UCSD-AML1 (cell line): ENCODE measurements around the gene TPM2.
"Not testable (repeated sequence)": the region's sequence is repeated elsewhere in the genome, so short reads cannot be mapped to it uniquely, and the experiment has no call there.

ENCODE experiments used
- DNase-seq: peaks from one replicate; lab custom pipeline; 2025; ENCODE audit not compliant: unreplicated experiment; lab: John Stamatoyannopoulos, UW

TPM2 gene

DNA sequence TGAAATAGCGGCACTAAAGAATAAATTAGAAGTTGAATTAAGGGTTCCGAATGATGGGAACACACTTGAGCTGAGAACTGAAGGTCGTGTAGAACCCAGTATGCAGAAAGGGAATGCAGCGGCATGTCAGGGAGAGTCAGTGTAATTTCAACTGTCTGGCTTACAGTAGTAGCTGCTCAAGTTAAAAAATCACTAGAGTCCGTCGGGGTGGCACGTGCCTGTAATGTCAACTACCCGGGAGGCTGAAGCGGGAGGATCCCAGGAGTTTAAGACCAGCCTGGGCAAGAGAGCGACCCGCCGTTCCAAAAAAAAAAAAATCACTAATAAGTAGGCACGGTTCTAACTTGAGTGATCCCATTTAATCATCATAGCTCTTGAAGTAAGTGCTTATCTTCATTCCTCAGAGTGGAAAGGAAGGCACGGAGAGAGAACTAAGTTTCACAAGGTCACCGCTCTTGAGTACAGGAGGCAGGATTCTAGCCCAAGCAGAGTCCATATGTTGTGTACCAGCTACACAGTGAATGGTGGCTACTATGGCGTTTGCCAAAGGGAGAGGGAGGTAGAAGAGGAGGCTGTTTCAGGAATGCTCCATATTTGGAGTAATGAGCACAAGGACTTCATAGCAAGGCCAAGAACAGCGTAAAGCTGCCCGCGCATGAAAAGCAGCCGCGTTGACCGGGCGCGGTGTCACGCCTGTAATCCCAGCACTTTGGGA is 32.7 kb downstream of the TPM2 start:
- no peak for DNase-seq

DNA sequence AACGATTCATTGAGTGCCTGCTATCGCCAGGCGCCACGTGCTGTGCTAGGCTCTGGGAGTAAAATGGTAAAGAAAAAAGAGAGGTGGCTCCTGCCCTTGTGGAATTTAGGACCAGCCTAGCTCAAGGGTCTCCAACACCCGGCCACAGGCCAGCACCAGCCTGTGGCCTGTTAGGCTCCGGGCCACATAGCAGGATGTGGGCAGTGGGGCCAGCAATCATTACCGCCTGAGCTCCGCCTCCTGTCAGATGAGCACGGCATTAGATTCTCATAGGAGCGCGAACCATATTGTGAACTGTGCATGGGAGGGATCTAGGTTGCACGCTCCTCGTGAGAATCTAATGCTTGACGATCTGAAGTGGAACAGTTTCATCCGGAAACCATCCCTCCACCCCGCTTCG is 33.4 kb downstream of the TPM2 start:
- DNase-seq, result peak; percentile 63

DNA sequence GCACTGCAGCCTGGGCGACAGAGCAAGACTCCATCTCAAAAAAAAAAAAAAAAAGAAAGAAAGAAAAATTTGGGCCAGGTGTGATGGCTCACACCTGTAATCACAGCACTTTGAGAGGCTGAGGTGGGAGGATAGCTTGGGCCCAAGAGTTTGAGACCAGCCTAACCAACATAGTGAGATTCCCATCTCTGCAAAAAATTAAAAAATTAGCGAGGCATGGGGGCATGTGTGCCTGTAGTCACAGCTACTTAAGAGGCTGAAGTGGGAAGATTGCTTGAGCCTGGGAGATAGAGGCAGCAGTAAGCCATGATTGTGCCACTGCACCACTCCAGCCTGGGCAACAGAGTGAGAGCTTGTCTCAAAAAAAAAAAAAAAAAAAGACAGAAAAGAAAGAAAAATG is 36.1 kb downstream of the TPM2 start:
- DNase-seq, result no peak

DNA sequence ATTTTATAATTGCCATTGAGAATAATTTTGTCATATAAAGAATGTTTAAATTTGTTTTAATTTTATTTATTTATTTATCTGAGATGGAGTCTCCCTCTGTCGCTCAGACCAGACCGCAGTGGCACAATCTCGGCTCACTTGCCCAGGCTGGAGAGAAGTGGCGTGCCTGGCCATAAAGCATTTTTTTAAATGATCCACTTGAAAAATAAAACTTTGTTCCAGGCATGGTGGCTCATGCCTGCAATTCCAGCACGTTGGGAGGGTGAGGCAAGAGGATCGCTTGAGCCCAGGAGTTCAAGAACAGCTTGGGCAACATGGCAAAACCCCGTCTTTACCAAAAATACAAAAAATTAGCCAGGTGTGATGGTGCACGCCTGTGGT is 36.9 kb downstream of the TPM2 start:
- DNase-seq, result no peak

DNA sequence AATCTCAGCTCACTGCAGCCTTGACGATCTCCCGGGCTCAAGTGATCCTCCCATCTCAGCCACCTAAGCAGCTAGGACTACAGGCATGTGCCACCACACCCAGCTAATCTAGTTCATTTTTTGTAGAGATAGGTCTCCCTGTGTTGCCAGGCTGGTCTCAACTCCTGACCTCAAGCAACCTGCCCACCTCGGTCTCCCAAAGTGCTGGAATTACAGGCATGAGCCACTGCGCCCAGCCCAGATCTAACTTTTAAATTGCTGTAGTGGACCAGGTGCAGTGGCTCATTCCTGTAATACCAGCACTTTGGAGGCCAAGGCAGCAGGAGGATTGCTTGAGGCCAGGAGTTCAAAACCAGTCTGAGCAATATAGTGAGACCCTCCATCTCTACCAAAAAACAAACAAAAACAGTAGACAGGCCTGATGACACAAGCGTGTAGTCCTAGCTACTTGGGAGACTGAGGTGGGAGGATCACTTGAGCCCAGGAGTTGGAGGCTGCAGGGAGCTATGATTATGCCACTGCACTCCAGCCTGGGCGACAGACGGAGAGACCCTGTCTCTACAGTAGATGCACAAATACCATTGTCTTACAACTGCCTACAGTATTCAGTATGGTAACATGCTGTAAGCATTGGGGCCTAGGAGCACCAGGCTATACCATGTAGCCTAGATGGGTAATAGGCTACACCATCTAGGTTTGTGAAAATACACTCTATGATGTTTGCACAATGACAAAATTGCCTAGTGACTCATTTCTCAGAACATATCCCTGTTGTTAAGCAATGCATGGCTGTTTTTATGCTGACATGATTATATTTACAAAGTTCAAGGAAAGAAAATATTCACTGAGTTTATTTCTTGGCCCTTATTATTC is 37.5 kb downstream of the TPM2 start:
- DNase-seq, result no peak

DNA sequence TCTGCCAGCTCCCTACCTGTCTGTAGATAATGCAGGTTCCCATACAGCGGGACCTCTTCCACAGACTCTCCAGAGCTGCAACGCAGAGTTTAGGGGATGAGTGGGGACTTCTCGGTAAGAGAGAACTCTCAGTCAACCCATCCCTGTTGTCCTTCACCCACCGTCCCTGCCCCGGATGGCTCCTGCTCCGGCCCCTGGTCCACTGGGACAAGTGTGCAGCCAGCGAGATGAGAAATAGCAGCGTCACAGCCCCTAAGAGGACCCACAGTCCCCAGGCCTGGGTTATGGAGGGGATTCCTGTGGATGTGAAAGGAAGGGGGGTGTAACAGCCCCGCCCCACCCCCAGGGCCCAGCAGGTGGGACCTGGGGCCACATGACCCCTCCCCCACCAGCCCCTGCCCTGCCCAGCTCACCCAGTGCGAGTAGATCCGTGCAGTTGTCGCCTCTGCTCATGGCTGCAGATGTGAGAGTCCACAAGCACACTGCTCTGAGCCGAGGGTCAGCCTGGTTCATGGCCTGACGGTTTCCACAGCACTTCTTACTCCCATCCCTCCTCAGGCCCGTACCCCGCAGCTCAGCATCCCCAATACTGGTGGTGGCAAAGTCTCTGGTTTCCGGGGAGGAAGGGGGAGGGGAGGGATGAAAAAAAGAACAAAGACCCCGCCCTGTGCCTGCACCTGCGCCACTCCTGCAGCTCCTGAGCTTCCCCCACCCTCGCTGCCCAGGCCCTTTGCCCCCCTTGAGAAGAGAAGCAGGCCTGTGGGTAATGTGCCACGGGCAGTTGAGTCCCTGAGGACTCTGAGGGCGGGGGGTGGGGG is 39.2 kb downstream of the TPM2 start, which contains the start of gene SIT1:
Gene SIT1 (minus strand): TSS at position 591 of the 818 bp plus-strand sequence. CDS start 78 bp downstream, at position 513.
- no peak for DNase-seq

DNA sequence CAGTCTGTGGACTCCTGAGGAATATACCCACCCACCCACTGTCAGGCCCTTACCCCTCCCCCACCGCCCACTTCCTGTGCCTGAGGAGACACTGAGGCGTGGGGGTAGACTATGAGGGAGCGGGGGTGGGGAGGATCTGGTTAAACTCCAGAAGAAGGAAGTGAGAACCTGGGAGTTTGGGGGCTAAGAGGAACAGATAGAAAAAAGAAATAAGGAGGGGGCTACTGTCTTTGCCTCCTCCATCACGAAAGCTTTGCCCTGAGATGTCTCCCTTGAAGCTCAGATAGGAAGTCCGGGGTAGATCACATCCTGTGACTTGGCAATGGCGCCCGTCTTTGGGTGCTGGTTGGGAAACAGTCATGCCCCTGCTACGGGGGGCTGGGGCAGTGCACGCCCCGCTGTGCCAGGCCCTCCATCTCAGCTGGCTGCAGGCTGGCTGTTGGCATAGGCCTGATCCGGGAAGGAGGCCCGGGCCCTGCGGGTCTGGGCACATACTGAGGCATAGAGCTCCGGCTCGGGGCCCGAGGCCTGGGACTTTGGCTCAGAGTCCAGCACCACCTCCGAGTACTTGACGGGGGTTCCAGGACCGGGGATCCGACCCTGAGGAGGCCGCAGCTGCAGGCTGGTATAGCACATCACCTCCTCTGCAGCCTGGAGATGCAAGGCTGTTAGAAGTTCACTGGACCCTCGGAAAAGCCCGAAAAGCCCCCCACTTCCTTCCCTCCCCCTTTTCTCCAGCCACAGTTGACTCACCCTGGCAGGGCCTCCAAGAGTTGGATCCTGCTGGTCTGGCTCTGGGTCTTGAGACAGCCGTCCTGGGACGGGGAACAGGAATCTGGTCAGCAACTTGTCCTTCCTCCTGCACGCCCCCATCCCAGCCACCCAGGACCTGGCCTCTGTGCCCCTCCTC is 40.0 kb downstream of the TPM2 start:
- DNase-seq, result peak; percentile 67

DNA sequence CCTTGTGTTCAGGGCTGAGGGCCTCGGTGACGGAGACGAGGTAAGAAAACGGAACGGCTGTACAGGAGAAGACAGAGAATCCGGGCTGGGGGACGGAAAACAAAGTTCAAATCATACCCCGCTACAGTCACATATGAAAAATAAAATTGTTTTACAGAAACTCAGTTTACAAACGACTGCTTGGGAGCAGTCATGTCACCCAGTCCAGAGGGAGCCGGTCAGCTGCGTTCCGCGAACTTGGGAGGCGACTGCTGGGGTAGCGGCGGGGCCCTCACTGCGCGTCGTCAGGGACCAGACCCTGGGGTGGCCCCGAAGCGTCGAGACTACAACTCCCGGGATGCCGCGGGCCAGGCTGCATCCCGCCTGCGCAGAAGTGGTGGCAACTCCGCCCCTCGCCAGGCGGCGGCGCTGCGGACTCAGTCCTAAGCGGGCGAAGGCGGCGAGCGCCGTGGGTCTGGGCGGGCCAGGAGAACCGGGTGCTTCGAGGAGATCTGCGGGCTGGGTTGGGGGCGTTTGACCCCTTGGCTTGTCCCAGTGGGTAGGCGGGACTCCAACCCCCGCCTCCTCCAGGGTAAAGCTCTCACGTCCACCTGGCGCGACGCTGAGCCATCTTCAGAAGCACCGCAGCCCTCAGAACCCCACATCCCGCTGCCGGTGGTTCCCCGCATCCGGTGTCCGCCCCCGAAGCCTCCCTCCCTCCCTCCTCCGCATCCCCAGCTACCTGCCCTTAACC is 43.0 kb downstream of the TPM2 start:
- DNase-seq, result peak; percentile 94

DNA sequence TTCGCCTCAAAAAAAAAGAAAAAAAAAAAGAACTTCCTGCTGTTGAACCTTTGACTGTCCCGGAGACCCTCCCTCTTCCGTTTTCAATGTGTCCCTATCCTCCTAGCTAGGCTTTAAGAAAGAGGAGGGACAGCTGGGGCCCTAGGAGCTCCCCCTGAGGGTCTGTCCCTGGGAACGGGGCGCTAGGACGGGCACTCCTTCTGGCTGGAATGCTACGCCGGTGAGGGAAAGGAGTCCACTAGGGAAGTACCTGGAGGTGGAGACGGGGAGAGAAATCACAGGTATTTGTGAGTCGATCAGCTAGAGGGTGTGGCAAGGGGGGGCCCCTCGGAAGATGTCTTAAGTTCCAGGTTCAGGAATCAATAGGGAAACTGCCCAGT is 43.6 kb downstream of the TPM2 start:
- DNase-seq, result peak; percentile 71

DNA sequence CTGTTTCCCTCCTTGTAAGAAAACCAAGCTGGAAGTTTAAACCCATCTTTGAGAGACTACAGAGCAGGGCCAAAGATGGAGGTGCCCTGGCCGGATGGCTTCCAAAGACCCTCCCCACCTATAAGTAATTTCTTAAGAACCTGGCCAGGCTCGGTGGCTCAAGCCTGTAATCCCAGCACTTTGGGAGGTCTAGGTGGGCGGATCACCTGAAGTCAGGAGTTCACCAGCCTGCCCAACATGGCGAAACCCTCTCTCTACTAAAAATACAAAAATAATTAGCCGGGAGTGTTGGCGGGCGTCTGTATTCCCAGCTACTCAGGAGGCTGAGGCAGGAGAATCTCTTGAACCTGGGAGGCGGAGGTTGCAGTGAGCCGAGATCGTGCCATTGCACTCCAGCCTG is 44.0 kb downstream of the TPM2 start:
- not testable (repeated sequence) for DNase-seq

DNA sequence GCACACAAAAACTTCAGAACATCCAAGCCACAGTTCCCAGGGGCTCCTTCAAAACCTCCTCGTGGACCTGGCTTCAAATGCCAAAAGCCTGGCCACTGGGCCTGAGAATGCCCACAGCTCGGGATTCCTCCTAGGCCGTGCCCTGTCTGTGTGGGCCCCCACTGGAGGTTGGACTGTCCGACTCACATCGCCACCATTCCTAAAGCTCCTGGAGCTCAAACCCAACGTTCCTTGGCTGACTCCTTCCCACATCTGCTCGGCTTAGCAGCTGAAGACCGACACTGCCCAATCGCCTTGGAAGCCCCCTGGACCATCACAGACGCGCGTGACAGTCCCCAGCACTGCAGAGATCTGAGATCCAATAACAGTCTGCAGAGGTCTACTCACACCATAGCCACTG is 46.7 kb downstream of the TPM2 start:
- no peak for DNase-seq

DNA sequence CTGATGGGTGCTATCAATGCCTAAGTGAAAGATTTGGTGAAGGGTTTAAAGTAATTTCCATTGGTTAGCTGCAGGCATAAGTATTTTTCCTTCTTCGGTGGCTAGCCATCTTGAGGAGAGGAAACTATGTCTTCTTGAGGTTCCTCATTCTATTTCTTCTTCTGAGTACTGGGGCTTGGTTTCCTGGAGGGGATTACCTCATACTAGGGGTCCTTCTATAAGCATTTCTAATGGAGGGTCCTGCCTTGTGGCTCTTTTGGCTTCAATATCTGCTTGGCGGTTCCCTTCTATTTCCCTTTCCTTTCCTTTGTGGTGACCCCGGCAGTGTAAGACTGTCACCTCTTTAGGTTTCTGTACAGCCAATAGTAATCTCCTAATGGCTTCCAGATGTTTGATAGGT is 48.2 kb downstream of the TPM2 start:
- DNase-seq, result not testable (repeated sequence)

DNA sequence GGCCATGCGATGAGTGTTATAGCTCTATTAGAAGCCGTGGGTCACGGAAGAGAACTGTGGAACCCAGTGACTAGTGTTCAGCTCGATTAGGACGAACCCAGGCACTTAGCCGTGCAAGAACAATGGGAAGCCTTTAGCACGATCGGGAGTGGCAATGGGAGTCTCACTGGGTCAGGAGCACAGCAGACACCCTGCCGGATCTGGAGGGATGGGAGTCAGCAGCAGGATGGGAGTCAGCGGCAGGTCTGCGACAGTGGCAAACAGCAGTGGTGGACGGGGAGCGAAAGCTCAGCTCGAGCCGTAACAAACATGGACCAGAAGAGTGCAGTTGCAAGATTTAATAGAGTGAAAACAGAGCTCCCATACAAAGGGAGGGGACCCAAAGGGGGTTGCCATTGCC is 49.3 kb downstream of the TPM2 start:
- DNase-seq, result not testable (repeated sequence)

DNA sequence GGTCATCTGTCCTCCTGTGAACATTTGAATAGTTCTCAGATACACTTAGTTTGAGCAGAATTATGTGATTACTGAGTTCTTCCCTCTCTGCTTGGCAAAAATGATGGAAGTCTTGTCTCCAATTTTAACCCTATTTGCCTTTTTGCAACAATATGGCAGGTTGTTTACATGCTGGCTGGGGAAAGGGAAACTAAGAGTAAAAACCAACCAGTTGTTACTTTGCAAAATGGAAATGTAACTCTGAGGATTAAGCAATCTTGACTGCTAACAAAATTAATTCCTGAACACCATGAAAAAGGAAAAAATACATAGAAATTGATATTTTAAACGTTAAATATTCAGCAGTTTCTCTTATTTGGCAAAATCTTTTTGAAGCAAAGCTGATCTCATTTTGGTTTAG is 50.1 kb downstream of the TPM2 start:
- no peak for DNase-seq

DNA sequence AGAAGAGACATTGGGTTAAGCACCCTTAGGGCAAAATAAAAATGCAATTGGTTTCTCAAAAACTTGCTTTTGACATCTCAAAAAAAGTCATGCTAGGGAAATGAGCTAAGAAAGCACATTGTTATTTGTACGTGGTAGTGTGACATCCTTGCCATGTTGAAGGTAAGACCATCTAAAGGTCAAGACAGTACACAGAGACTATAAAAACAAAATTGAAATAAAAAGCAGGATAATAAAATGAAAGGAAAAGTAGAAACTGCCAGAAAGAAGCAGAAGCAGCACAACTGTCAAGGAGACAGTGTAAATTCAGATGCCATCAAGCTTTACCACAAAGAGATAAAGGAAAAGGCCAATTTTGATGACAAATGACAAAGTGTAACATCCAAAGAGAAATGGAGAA is 50.5 kb downstream of the TPM2 start:
- not testable (repeated sequence) for DNase-seq

DNA sequence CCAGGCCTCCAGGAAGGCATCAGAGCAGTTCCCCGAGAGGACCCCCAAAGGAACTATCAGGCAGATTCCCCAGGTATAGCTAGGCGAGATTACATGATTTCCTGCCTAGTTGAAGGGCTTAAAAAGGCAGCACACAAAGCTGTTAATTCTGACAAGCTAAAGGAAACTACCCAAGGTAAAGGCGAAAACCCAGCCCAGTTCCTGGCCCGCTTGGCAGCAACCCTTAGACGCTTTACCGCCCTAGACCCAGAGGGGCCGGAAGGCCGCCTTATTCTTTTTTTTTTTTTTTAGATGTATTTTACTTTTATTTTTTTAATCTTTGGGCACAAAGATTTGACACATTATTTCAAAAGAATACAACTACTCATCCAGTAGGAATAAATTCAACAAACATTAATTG is 51.0 kb downstream of the TPM2 start:
- not testable (repeated sequence) for DNase-seq

DNA sequence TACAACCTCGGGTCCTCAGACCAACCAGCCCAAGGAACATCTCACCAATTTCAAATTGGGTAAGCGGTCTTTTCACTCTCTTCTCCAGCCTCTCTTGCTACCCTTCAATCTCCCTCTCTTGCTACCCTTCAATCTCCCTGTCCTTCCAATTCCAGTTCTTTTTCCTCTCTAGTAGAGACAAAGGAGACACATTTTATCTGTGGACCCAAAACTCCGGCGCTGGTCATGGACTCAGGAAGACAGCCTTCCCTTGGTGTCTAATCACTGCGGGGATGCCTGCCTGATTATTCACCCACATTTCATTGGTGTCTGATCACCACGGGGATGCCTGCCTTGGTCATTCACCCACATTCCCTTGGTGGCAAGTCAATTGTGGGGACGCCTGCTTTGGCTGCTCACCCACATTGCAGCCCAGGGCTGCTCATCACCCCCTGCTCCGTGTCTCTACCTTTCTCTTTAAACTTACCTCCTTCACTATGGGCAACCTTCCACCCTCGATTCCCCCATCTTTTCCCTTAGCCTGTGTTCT is 52.2 kb downstream of the TPM2 start:
- DNase-seq, result not testable (repeated sequence)

DNA sequence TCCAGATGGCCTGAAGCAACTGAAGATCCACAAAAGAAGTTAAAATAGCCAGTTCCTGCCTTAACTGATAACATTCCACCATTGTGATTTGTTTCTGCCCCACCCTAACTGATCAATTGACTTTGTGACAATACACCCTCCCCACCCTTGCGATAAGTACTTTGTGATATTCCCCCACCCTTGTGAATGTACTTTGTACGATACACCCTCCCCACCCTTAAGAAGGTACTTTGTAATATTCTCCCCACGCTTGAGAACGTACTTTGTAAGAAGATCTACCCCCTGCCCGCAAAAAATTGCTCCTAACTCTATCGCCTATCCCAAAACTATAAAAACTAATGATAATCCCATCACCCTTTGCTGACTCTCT is 52.9 kb downstream of the TPM2 start:
- DNase-seq, result not testable (repeated sequence)

DNA sequence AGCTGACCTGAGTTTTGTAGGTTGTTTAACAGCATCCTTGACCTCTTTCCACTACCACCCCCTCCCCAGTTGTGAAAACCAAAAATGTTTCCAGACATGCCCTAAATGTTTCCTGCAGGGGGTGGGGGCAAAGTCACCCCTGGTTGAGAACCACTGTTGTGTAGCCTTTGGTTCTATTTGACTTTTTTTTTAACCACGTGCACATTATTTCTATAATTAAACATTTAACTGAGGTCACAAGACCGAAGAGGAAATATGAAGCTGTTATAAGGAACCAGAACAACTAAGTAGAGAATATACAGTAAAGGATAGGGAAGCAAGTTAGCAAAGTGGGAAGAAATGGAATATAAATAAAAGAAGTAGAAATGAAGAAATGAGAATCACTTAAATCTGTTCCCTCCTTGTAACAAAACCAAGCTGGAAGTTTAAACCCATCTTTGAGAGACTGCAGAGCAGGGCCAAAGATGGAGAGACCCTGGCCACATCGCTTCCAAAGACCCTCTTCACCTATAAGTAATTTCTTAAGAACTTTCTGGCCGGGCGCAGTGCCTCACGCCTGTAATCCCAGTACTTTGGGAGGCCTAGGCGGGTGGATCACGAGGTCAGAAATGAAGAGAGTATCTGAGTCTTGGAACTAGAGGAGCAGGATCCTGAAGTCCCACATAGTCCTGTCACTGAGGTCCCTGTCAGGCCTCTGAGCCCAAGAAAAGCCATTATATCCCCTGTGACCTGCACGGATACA is 53.4 kb downstream of the TPM2 start:
- DNase-seq, result no peak
